Transverse colon (tissue), 4 donors: ENCODE results near the gene CTXN3. TPM values are rescaled to one million over a fixed set of nuclear protein-coding genes. Genes with fewer than 3 reads are reported as not detected.

Source experiments
- total RNA-seq, 4 donors: library from RNA; depleted of rRNA; stranded (reverse); fragments of >200 nt; gene quantifications; one replicate each; pipeline ENCODE4 v1.1.0, GENCODE V29; 2016

The CTXN3 gene
- total RNA-seq, 4 donors from 2014 or later = not detected

Other genes starting within 250 kb of the CTXN3 start
- 10 to 100 TPM; 11.2 to 56.0 (median 29.4) TPM for gene PRRC1, start 131.4 kb upstream of the CTXN3 start, total RNA-seq
- gene CCDC192, start 54.3 kb downstream of the CTXN3 start, total RNA-seq = not detected